GM18507 (cell line): ENCODE results near the gene MTERF4.

Experiments used
- DNase-seq: peaks from one replicate; pipeline ENCODE4 v3.0.0; 2011; ENCODE audit warnings: low read depth; ENCODE audit not compliant: insufficient read length; ENCODE audit errors: extremely low spot score
- FAIRE-seq: peaks from 2 replicates; lab custom pipeline; 2011; peaks lifted over from hg19 to GRCh38; lab: Jason Lieb, UNC

Gene MTERF4

GRCh38 chr2:241073166-241074064 is 28.7 kb downstream of the MTERF4 start:
- FAIRE-seq (no peak), DNase-seq (no peak)

DNA sequence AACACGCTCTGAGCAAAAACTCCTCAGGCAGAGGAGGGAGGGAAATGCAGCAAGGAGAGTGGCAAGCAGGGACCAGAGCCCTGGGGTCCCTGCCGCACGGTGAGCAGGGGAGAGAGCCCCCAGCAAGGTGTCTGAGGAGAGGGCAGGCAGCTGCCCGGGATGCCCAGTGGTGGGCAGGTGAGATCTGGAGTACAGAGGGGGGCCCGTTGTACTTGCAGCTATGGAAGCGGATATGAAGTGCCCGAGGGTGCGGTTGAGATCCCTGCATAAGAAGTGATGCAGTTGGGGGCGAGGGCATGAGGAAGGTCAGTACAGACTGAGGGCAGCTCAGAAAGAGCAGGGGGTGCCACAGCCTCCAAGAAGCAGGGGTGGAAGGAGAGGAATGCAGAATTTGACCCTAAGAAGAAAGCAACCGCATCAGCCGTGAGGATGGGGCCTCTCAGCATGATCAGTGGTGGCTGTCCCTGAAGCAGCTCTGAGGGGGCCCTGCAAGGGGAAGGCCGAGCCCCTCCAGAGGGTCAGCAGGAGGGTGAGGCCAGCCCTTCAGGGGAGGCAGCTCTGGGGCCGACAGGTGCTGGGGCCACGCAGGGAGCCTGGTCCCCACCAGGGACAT is 29.4 kb downstream of the MTERF4 start:
- DNase-seq (no peak), FAIRE-seq (no peak)

- FAIRE-seq, result no peak
- no peak for DNase-seq
Measured at GRCh38 chr2:241072151-241072550, 29.9 kb downstream of the MTERF4 start.

GRCh38 chr2:241071677-241072111 is 30.4 kb downstream of the MTERF4 start:
- DNase-seq (no peak), FAIRE-seq (no peak)

GRCh38 chr2:241070811-241071676 is 31.0 kb downstream of the MTERF4 start:
- DNase-seq, result no peak
- no peak for FAIRE-seq

DNA sequence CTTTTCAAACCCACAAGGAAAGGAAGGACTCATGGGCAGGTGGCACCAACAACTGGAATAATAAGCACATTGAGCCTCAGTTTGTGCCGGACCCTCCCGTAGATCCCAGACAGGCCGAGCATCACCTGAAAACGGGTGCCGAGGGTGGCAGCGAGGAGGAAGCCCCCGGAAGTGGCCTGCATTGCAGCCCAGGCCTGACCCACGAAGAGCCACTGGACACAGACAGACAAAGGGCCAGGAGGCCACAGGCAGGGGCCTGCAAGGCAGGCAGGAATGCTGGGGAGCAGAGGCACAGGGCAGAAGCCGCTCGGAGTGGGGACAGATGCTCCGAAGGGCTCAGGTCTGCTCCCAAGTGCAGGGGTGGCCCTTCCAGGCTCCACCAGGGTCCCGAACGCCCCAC is 31.7 kb downstream of the MTERF4 start:
- FAIRE-seq, result no peak
- no peak for DNase-seq

GRCh38 chr2:241069821-241070281 is 32.2 kb downstream of the MTERF4 start:
- no peak for FAIRE-seq
- no peak for DNase-seq

DNA sequence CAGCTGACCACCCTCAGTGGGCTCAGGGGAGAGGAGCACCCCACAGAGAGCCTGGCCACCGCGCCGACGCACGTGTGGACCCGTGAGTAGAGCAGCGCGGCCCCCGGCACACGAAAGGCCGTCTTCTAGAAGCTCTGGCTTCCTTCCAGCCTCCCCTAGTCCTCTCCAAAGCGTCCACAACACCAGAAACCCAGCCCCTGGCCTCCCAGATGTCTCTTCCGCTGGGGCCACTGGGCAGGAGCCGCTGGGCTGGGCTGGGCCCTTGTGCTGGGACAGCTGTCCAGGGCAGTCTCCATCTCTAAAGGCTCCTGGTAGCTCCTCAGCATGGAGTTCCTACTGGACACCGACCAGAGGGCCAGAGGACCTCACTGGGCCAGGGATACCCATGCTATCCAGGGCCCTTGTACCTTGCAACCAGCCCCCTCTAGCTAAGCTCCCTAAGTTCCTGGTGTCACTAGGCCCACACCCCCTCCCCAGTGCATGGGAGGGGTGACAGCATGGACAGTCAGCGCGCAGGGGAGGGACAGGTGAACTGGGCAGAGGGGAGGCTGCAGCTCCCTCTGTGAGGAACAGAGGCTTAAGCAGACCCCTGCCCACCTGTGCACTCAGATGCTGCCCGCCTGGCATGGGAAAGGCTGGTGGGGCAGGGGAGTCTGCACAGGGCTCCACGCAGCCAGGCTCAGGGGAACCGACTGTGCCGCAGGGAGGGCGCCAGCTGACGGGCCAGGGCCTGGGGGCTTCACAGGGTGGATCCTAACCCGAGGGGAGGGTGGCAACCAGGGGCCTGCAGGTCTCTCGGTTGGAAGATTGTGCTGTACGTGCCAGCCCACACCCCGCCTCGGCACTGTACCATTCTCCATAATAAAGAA is 32.9 kb downstream of the MTERF4 start:
- DNase-seq (no peak), FAIRE-seq (no peak)

GRCh38 chr2:241068136-241068941 is 33.7 kb downstream of the MTERF4 start:
- no peak for DNase-seq
- no peak for FAIRE-seq

DNA sequence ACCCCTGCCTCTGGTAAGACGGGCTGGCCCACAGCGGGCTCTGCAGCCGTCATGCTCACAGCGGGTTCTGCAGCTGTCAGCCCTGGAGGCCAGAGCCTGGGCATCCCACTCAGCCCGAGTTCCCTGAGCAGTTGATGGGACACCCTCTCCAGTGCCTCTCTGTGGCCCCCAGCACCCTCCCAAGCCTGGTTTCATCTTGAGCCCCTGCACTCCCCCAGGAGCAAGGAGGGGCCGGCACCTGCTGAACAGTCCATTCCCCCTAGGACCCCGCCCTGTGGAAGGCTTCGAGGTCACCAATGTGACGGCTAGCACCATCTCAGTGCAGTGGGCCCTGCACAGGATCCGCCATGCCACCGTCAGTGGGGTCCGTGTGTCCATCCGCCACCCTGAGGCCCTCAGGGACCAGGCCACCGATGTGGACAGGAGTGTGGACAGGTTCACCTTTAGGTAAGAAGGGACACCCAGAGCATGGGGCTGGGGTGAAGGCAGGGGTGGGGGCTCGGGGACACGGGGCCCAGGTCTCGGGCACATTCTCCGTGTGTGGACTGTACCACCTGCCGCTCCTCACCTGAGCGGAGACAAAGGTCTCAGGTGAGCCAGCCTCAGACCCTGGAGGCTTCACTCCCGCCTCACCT is 34.5 kb downstream of the MTERF4 start:
- no peak for FAIRE-seq
- no peak for DNase-seq

DNA sequence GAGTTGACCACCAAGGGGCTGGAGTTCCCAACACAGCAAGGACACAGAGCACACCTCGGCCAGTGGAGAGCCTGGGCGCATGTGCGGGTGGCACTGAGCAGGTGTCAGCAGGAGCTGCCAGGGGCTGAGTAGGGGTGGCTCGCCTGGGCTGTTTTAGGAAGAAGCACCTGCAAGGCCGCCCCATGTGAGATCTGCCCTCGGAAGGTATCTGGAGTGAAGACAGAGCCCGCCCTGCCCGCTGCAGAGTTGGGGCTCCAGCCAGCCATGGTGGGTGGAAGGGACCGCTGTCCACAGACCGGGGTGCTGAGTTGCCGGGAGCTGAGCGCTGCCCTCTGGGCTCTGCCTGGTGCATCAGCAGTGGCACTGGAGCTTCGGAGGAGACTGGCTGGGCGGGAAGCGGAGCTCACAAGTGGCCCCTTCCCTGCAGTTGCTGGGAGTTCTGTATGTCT is 35.2 kb downstream of the MTERF4 start:
- FAIRE-seq (no peak), DNase-seq (no peak)

- DNase-seq (no peak), FAIRE-seq (no peak)
Measured at GRCh38 chr2:241066171-241066892, 35.8 kb downstream of the MTERF4 start.

- FAIRE-seq (no peak), DNase-seq (no peak)
Measured at GRCh38 chr2:241065355-241065803, 36.7 kb downstream of the MTERF4 start.

DNA sequence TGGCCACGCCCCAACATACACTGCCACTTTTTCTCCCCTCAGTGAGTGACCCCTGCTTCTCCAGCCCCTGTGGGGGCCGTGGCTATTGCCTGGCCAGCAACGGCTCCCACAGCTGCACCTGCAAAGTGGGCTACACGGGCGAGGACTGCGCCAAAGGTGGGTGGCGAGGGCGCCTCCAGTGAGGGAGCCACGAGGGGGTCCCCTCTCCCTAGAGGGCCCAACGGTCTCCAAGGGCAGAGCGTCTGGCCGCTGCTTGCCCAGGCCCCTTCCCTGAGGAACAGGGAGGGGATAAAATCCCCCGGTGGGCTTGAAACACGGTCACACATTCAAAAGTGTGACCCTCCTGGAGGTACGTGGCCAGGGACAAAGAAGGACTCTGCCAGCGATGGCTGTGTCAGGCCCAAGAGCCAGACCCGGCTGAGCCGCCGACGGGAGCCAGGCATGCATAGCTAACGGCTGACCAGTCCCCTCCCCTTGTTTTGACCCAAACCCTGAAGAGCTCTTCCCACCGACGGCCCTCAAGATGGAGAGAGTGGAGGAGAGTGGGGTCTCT is 37.2 kb downstream of the MTERF4 start:
- FAIRE-seq (no peak), DNase-seq (no peak)

GRCh38 chr2:241064008-241064801 is 37.9 kb downstream of the MTERF4 start:
- DNase-seq (no peak), FAIRE-seq (peak; percentile 26)

DNA sequence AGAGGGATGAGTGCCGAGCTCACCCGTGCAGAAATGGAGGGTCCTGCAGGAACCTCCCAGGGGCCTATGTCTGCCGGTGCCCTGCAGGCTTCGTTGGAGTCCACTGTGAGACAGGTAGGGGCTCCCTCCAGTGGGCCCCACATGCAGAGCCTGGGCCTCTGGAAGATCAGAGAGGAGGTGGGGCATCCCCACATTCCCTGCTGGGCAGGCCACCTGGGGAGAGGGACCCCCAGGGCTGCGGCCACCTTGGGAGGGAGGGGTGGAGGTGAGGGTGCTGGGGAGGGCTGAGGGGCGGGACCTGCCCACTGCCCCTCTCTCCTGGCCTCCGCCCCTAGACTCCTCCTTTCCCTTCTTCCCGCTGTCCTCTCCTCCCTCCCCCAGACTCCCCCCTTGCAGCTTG is 38.5 kb downstream of the MTERF4 start:
- DNase-seq (no peak), FAIRE-seq (no peak)
